Measurements from ENCODE around the gene TRIM27.

DNA sequence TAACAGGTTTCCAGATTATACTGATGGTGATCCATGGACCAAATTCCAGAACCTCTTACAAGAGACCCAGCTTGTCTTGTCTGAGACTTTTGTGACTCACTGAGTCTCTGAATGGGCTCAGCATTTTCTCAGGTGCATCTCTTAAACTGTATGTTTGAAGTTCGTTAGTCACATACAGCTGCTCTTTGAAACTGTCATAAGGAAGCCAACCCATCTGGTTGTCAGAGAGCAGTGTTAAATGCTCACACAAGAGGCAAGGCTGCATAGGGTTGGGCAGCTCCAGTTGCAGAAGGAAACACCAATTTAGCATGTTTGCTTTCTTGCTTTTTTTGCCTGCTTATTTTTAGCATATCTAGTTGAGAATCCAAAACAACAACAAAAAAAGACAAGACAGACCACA, 47.1 kb downstream of the TRIM27 start:
- TF ChIP-seq CTCF (conservative IDR thresholded peaks at IDR 0.05; ENCODE audit: low read length) (no peak), EZH2phosphoT487 (IDR thresholded peaks at IDR 0.05; ENCODE audit: borderline replicate concordance) (no peak)
